ENCODE results near the gene KRTAP5-9.

DNA sequence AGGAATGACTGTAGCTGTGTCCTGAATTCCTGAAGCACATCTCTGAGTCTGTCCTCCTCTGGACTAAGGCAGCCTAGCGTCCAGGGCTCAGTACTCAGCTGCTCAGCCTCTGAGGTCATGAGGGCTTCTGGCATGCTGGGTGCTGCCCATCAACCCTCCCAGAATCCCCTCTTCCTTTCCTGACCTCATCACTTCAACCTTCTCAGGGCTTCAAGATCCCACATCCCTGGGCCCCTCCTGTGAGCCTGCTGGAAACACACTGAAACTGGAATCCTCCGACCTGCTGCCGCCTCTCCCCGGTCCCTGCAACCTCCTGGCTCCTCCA is 9.6 kb upstream of the KRTAP5-9 start:
- no peak for TF ChIP-seq CTCF (IDR thresholded peaks at IDR 0.05; ENCODE audit: poor library complexity)
- no peak for TF ChIP-seq EZH2 (IDR thresholded peaks at IDR 0.05; ENCODE audit: borderline replicate concordance)

Measured in hepatocyte (in vitro differentiated cells).